H9 (cell line): ENCODE measurements around the gene S100Z. TPM values are rescaled to one million over a fixed set of nuclear protein-coding genes. Genes with fewer than 3 reads are reported as not detected.

Experiments
- DNase-seq: peaks from one replicate; pipeline ENCODE4 v3.0.0-alpha.2; 2017
- H2AFZ ChIP-seq: one replicate; pipeline ENCODE4 v1.6.1; 2013; ENCODE audit warnings: mild to moderate bottlenecking, low read length, control low read depth, moderate library complexity
- H2AK5ac ChIP-seq: 2 replicates; pipeline ENCODE4 v1.6.1; 2013; ENCODE audit warnings: low read length, control low read depth, mixed read lengths; ENCODE audit not compliant: insufficient read length
- H2BK120ac ChIP-seq: one replicate; pipeline ENCODE4 v1.6.1; 2013; ENCODE audit warnings: low read depth, mild to moderate bottlenecking, low read length, control low read depth, inconsistent platforms; ENCODE audit not compliant: poor library complexity, severe bottlenecking
- H2BK12ac ChIP-seq: 2 replicates; pipeline ENCODE4 v1.6.1; 2013; ENCODE audit warnings: low read length, control low read depth, mixed read lengths, low read depth; ENCODE audit not compliant: insufficient read length
- H2BK15ac ChIP-seq: 2 replicates; pipeline ENCODE4 v1.6.1; 2013; ENCODE audit warnings: low read depth, low read length, control low read depth
- H2BK20ac ChIP-seq: one replicate; pipeline ENCODE4 v1.6.1; 2013; ENCODE audit warnings: low read depth, mild to moderate bottlenecking, low read length, control low read depth, inconsistent platforms; ENCODE audit not compliant: poor library complexity, severe bottlenecking
- H2BK5ac ChIP-seq: 2 replicates; pipeline ENCODE4 v1.6.1; 2013; ENCODE audit warnings: low read length, control low read depth, mixed read lengths; ENCODE audit not compliant: insufficient read length
- H3K14ac ChIP-seq: 2 replicates; pipeline ENCODE4 v1.6.1; 2013; ENCODE audit warnings: low read length, control low read depth; ENCODE audit not compliant: insufficient read depth
- H3K18ac ChIP-seq: 2 replicates; pipeline ENCODE4 v1.6.1; 2013; ENCODE audit warnings: low read depth, mild to moderate bottlenecking, mixed read lengths, low read length, control low read depth; ENCODE audit not compliant: insufficient read length
- H3K23ac ChIP-seq: 2 replicates; pipeline ENCODE4 v1.6.1; 2013; ENCODE audit warnings: low read length, control low read depth, mixed read lengths, low read depth; ENCODE audit not compliant: insufficient read length
- H3K23me2 ChIP-seq: 2 replicates; pipeline ENCODE4 v1.6.1; 2013; ENCODE audit warnings: low read depth, mild to moderate bottlenecking, mixed read lengths, low read length, control low read depth; ENCODE audit not compliant: insufficient read length, poor library complexity, severe bottlenecking
- H3K27ac ChIP-seq: 2 replicates; pipeline ENCODE4 v1.5.1; 2013; ENCODE audit warnings: low read length, control low read depth, mixed read lengths, low read depth; ENCODE audit not compliant: insufficient read length
- H3K27me3 ChIP-seq: 2 replicates; pipeline ENCODE4 v1.6.1; 2013; ENCODE audit warnings: low read length, control low read depth, inconsistent platforms; ENCODE audit not compliant: insufficient read depth
- H3K4ac ChIP-seq: 2 replicates; pipeline ENCODE4 v1.6.1; 2013; ENCODE audit warnings: low read depth, mild to moderate bottlenecking, control low read depth, inconsistent platforms, low read length, moderate library complexity
- H3K4me1 ChIP-seq: 2 replicates; pipeline ENCODE4 v1.6.1; 2013; ENCODE audit warnings: low read length, control low read depth, inconsistent platforms; ENCODE audit not compliant: insufficient read depth
- H3K4me2 ChIP-seq: 2 replicates; pipeline ENCODE4 v1.6.1; 2013; ENCODE audit warnings: low read length, control low read depth, mixed read lengths; ENCODE audit not compliant: insufficient read length, insufficient read depth
- H3K56ac ChIP-seq: 2 replicates; pipeline ENCODE4 v1.6.1; 2013; ENCODE audit warnings: low read depth, mild to moderate bottlenecking, mixed read lengths, low read length, control low read depth; ENCODE audit not compliant: insufficient read length
- H3K79me1 ChIP-seq: 2 replicates; pipeline ENCODE4 v1.6.1; 2013; ENCODE audit warnings: low read depth, mild to moderate bottlenecking, moderate library complexity, low read length, control low read depth, inconsistent platforms; ENCODE audit not compliant: insufficient read depth, poor library complexity, severe bottlenecking
- H3K79me2 ChIP-seq: 2 replicates; pipeline ENCODE4 v1.6.1; 2013; ENCODE audit warnings: low read length, control low read depth, inconsistent platforms; ENCODE audit not compliant: insufficient read depth
- H3K9ac ChIP-seq: 2 replicates; pipeline ENCODE4 v1.6.1; 2013; ENCODE audit warnings: low read length, control low read depth, mixed read lengths; ENCODE audit not compliant: insufficient read length; ENCODE audit errors: extremely low read depth
- H3K9me3 ChIP-seq: one replicate; pipeline ENCODE4 v1.6.1; 2013; ENCODE audit warnings: low read depth, low read length, inconsistent platforms; ENCODE audit not compliant: control insufficient read depth
- H3T11ph ChIP-seq: one replicate; pipeline ENCODE4 v1.6.1; 2013; ENCODE audit warnings: mild to moderate bottlenecking, low read length, control low read depth, inconsistent platforms
- H4K20me1 ChIP-seq: one replicate; pipeline ENCODE4 v1.6.1; 2013; ENCODE audit not compliant: control insufficient read depth, insufficient read length, insufficient read depth
- H4K5ac ChIP-seq: 2 replicates; pipeline ENCODE4 v1.6.1; 2013; ENCODE audit warnings: low read depth, mild to moderate bottlenecking, mixed read lengths, low read length, control low read depth; ENCODE audit not compliant: insufficient read length
- H4K8ac ChIP-seq: replicated peaks from 2 replicates; pipeline ENCODE4 v1.6.1; 2013; ENCODE audit warnings: low read length, control low read depth, mixed read lengths, low read depth; ENCODE audit not compliant: insufficient read length
- H4K91ac ChIP-seq: 2 replicates; pipeline ENCODE4 v1.6.1; 2013; ENCODE audit warnings: low read depth, mild to moderate bottlenecking, moderate library complexity, mixed read lengths, low read length, control low read depth; ENCODE audit not compliant: insufficient read length
- H3K27ac Mint-ChIP-seq, 3 experiments: 2 replicates in 2 of 3; 3 replicates in 1 of 3; pipeline ENCODE4 v1.8.0; 2020 to 2021; ENCODE audit warnings: mixed read lengths in 3 of 3, mild to moderate bottlenecking in 1 of 3, moderate library complexity in 1 of 3
- H3K27me3 Mint-ChIP-seq: 2 replicates; pipeline ENCODE4 v1.8.0; 2021; ENCODE audit warnings: low read depth, mild to moderate bottlenecking, moderate library complexity, mixed read lengths
- H3K36me3 Mint-ChIP-seq, 3 experiments: 2 replicates in 2 of 3; 3 replicates in 1 of 3; pipeline ENCODE4 v1.8.0; 2020 to 2021; ENCODE audit warnings: low read depth in 3 of 3, mixed read lengths in 3 of 3; ENCODE audit not compliant: insufficient read depth in 1 of 3
- H3K4me1 Mint-ChIP-seq, 2 experiments: 2 replicates each; pipeline ENCODE4 v1.8.0; 2020; ENCODE audit warnings: mixed read lengths in 2 of 2
- H3K4me3 Mint-ChIP-seq, 2 experiments: 2 replicates in 1 of 2; 3 replicates in 1 of 2; pipeline ENCODE4 v1.8.0; 2020 to 2021; ENCODE audit warnings: mild to moderate bottlenecking in 2 of 2, mixed read lengths in 2 of 2, moderate library complexity in 1 of 2
- H3K9me3 Mint-ChIP-seq, 2 experiments: 2 replicates in 1 of 2; 3 replicates in 1 of 2; pipeline ENCODE4 v1.8.0; 2020; ENCODE audit warnings: mild to moderate bottlenecking in 2 of 2, mixed read lengths in 2 of 2, moderate library complexity in 1 of 2
- WGBS: extraction: QIAGEN DNeasy Blood & Tissue Kit; methylation state at CpG from one replicate; pipeline ENCODE4 v1.1.7; 2013; ENCODE audit warnings: missing lambda C conversion rate, low lambda C conversion rate, mixed read lengths; ENCODE audit not compliant: insufficient read length; ENCODE audit errors: extremely low coverage; 5-methylcytosine and 5-hydroxymethylcytosine counted together
- total RNA-seq: library from RNA; stranded (reverse); gene quantifications from 2 replicates; pipeline ENCODE4 v1.2.1, GENCODE V29; 2021
- TF ChIP-seq, protein P1 (sequence below): fragments of 200-600 bp; sonication (generic); conservative IDR thresholded peaks from 3 replicates; pipeline ENCODE4 v1.8.0; 2021; ENCODE audit warnings: antibody characterized with exemption, mild to moderate bottlenecking

S100Z gene
- total RNA-seq, 1 experiment from 2014 or later: not detected

DNA sequence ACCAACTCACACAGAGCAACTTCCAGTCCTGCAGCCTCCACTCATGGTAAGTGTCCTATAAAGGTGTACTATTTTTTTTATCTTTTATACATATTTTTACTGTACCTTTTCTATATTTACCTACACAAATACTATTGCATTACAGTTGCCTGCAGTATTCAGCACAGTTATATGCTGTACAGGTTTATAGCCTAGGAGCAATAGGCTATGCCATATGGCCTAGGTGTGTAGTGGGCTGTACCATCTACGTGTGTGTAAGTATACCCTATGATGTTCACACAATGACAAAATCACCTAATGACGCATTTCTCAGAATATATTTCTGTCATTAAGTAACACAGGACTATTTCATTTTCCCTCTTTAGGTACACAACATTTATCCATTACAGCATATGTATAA is 16.7 kb downstream of the S100Z start:
- Histone ChIP-seq H3K9ac (no peak overlapping the region), H3K18ac (no peak overlapping the region), H4K20me1 (no peaks in the 10 kb centered on the region), H2AK5ac (no peak overlapping the region), H3K56ac (no peak overlapping the region), H3K79me1 (no peaks in the 10 kb centered on the region), H2AFZ (no peak overlapping the region), H2BK20ac (no peak overlapping the region), H3K23me2 (no peaks in the 10 kb centered on the region), H3K4me1 (no peaks in the 10 kb centered on the region; the same call in 1 of the 2 replicates), H2BK120ac (no peak overlapping the region), H3K4me2 (no peak overlapping the region), H3T11ph (no peak overlapping the region), H3K9me3 (no peaks in the 10 kb centered on the region), H3K27me3 (no peaks in the 10 kb centered on the region), H4K5ac (no peak overlapping the region), H2BK5ac (no peak overlapping the region), H4K8ac (no peak overlapping the region), H2BK12ac (no peak overlapping the region), H2BK15ac (no peak overlapping the region), H3K14ac (no peak overlapping the region), H4K91ac (no peak overlapping the region), H3K27ac (no peak overlapping the region), H3K4ac (no peak overlapping the region), H3K79me2 (no peaks in the 10 kb centered on the region), H3K23ac (no peak overlapping the region)
- WGBS: no CpG with 5 or more reads among the region's 2 CpGs
- Mint-ChIP-seq H3K4me1 (peaks cover 23 to 26% of the 10 kb centered on the region in 2 experiments), H3K27me3 (no peaks in the 10 kb centered on the region), H3K27ac (no peak overlapping the region), H3K9me3 (no peaks in the 10 kb centered on the region), H3K36me3 (no peaks in the 10 kb centered on the region), H3K4me3 (no peak overlapping the region)
- TF ChIP-seq, protein P1, sequence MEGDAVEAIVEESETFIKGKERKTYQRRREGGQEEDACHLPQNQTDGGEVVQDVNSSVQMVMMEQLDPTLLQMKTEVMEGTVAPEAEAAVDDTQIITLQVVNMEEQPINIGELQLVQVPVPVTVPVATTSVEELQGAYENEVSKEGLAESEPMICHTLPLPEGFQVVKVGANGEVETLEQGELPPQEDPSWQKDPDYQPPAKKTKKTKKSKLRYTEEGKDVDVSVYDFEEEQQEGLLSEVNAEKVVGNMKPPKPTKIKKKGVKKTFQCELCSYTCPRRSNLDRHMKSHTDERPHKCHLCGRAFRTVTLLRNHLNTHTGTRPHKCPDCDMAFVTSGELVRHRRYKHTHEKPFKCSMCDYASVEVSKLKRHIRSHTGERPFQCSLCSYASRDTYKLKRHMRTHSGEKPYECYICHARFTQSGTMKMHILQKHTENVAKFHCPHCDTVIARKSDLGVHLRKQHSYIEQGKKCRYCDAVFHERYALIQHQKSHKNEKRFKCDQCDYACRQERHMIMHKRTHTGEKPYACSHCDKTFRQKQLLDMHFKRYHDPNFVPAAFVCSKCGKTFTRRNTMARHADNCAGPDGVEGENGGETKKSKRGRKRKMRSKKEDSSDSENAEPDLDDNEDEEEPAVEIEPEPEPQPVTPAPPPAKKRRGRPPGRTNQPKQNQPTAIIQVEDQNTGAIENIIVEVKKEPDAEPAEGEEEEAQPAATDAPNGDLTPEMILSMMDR: no peak
- DNase-seq: no peak
